ENCODE results near the gene UBE2O. TPM values are rescaled to one million over a fixed set of nuclear protein-coding genes. Genes with fewer than 3 reads are reported as not detected.

Gene UBE2O
- total RNA-seq, 1 experiment from 2014 or later: 68.9 TPM

DNA sequence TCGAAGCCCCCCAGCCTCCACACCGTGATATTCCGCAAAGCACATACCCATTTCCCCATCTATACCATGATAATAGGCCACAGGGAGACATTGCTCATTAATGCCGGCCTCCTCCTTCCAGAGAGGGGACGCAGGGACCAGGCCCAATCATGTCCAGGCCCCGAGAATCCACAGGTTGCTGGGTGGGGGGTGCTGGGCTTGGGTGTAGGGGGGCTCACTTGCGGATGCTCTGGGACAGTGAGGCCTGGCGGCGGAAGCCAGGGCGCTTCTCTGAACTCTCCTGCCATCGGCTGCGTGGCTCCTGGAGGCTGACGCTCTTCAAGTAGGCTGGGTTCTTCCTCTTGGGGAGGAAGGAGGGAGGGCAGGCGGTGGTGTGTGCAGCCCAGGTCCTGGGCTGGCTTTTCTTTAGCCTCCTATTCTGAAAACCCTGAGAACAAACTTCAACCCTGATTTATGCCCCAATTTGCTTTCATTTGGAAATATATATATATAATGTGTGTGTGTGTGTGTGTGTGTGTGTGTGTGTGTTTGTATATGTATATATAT lies 26.6 kb upstream of the UBE2O start (continued):
- TF ChIP-seq, protein P1, sequence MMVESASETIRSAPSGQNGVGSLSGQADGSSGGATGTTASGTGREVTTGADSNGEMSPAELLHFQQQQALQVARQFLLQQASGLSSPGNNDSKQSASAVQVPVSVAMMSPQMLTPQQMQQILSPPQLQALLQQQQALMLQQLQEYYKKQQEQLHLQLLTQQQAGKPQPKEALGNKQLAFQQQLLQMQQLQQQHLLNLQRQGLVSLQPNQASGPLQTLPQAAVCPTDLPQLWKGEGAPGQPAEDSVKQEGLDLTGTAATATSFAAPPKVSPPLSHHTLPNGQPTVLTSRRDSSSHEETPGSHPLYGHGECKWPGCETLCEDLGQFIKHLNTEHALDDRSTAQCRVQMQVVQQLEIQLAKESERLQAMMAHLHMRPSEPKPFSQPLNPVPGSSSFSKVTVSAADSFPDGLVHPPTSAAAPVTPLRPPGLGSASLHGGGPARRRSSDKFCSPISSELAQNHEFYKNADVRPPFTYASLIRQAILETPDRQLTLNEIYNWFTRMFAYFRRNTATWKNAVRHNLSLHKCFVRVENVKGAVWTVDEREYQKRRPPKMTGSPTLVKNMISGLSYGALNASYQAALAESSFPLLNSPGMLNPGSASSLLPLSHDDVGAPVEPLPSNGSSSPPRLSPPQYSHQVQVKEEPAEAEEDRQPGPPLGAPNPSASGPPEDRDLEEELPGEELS (CRISPR knock-in tag; IDR thresholded peaks at IDR 0.05): no peak
- no peak for TF ChIP-seq TP53 (CRISPR knock-in tag; IDR thresholded peaks at IDR 0.05)
- no peak for TF ChIP-seq TEAD1 (CRISPR knock-in tag; IDR thresholded peaks at IDR 0.05)

DNA sequence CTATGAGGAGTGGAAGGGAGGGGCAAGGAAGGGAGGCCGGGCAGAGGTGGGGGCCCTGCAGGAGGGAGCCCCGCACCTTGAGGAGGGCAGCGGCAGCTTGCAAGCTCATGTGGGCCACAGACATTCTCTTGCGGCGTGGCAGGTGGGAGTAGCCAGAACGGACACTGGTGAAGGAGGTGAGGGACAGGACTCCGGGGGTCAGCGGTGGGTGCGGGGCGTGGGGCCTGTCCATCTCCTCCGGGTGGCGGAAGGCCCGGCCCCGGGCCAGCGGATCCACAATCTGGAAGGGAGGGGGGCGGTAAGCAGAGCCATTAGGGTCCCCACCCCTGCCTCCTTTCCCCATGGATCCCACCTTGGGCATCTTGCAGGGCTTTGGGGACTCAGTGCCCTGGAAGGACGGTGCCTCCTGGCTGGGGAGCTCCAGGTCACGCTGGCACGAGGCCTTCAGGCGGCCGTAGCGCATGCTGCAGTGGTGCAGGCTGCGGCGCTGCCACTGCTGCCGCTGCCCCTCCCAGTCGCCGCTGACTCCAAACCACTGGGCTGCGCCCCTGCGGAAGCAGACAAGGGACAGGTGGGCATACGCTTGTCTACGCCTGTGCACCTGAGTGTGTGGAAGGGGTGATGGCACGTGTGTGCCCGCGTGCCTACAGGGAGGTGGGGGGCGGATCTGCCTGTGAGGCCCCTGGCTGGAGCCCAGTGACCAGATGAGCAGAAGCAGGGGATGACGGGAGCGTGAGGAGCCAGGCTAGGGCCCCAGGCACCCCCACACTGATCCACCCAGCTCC lies 26.0 kb upstream of the UBE2O start:
- Mint-ChIP-seq H3K4me1 (no peaks in the 10 kb centered on the region), H3K4me3 (no peak overlapping the region), H3K27me3 (ENCODE audit: low read depth) (no peaks in the 10 kb centered on the region), H3K27ac (no peak overlapping the region), H3K36me3 (no peaks in the 10 kb centered on the region), H3K9me3 (no peaks in the 10 kb centered on the region)
- DNase-seq (ENCODE audit: low spot score): no peak
- TF ChIP-seq, protein P2, sequence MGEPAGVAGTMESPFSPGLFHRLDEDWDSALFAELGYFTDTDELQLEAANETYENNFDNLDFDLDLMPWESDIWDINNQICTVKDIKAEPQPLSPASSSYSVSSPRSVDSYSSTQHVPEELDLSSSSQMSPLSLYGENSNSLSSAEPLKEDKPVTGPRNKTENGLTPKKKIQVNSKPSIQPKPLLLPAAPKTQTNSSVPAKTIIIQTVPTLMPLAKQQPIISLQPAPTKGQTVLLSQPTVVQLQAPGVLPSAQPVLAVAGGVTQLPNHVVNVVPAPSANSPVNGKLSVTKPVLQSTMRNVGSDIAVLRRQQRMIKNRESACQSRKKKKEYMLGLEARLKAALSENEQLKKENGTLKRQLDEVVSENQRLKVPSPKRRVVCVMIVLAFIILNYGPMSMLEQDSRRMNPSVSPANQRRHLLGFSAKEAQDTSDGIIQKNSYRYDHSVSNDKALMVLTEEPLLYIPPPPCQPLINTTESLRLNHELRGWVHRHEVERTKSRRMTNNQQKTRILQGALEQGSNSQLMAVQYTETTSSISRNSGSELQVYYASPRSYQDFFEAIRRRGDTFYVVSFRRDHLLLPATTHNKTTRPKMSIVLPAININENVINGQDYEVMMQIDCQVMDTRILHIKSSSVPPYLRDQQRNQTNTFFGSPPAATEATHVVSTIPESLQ (CRISPR knock-in tag; IDR thresholded peaks at IDR 0.05): no peak
- TF ChIP-seq ZNF219 (CRISPR knock-in tag; IDR thresholded peaks at IDR 0.05; ENCODE audit: borderline replicate concordance) (no peak), FOXJ3 (CRISPR knock-in tag; IDR thresholded peaks at IDR 0.05; ENCODE audit: borderline replicate concordance) (no peak), NFE2L1 (CRISPR knock-in tag; IDR thresholded peaks at IDR 0.05) (no peak), ZNF423 (CRISPR knock-in tag; IDR thresholded peaks at IDR 0.05) (no peak), KAT7 (CRISPR knock-in tag; IDR thresholded peaks at IDR 0.05; ENCODE audit: borderline replicate concordance) (no peak)
- TF ChIP-seq, protein P3, sequence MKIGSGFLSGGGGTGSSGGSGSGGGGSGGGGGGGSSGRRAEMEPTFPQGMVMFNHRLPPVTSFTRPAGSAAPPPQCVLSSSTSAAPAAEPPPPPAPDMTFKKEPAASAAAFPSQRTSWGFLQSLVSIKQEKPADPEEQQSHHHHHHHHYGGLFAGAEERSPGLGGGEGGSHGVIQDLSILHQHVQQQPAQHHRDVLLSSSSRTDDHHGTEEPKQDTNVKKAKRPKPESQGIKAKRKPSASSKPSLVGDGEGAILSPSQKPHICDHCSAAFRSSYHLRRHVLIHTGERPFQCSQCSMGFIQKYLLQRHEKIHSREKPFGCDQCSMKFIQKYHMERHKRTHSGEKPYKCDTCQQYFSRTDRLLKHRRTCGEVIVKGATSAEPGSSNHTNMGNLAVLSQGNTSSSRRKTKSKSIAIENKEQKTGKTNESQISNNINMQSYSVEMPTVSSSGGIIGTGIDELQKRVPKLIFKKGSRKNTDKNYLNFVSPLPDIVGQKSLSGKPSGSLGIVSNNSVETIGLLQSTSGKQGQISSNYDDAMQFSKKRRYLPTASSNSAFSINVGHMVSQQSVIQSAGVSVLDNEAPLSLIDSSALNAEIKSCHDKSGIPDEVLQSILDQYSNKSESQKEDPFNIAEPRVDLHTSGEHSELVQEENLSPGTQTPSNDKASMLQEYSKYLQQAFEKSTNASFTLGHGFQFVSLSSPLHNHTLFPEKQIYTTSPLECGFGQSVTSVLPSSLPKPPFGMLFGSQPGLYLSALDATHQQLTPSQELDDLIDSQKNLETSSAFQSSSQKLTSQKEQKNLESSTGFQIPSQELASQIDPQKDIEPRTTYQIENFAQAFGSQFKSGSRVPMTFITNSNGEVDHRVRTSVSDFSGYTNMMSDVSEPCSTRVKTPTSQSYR (CRISPR knock-in tag; IDR thresholded peaks at IDR 0.05): no peak
- ChIA-PET CTCF (interaction anchor here (2.1 kb wide), 1 partner anchor 44 kb away, joined by 8 read pairs; no protein-coding TSS in a partner anchor), POLR2A (no interaction called here)
- ATAC-seq: no peak

DNA sequence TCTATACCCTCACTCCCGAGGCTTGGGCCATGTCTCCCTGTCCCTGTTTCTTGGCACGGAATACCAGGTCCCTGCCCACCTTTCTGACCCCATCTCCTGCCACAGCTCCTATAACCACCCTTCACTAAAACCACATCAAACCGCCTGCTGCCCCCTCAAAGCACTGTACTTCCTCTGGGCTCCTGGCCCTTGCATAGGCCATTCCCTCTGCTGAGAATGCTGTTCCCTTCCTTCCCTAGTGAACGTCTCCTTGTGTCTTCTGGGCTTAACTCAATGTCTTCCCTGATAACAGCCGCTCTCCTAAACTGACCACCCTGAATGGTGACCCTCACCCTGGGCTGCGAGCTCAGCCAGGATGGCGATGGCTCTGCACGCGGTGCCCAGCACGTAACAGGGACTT lies 25.1 kb upstream of the UBE2O start:
- H3K9me3 Mint-ChIP-seq: no peaks in the 10 kb centered on the region
- no peak for ATAC-seq
- no peaks in the 10 kb centered on the region for H3K4me1 Mint-ChIP-seq
- H3K4me3 Mint-ChIP-seq: no peak overlapping the region
- no peaks in the 10 kb centered on the region for H3K36me3 Mint-ChIP-seq
- H3K27me3 Mint-ChIP-seq (ENCODE audit: low read depth): no peaks in the 10 kb centered on the region
- ChIA-PET POLR2A (no interaction called here), CTCF (interaction anchor here (1.1 to 2.1 kb wide), 2 partner anchors 15 to 45 kb away, joined by 4 to 8 read pairs; no protein-coding TSS in a partner anchor)
- no peak for TF ChIP-seq SOX15 (CRISPR knock-in tag; IDR thresholded peaks at IDR 0.05)
- TF ChIP-seq, protein P4, sequence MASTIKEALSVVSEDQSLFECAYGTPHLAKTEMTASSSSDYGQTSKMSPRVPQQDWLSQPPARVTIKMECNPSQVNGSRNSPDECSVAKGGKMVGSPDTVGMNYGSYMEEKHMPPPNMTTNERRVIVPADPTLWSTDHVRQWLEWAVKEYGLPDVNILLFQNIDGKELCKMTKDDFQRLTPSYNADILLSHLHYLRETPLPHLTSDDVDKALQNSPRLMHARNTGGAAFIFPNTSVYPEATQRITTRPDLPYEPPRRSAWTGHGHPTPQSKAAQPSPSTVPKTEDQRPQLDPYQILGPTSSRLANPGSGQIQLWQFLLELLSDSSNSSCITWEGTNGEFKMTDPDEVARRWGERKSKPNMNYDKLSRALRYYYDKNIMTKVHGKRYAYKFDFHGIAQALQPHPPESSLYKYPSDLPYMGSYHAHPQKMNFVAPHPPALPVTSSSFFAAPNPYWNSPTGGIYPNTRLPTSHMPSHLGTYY (CRISPR knock-in tag; IDR thresholded peaks at IDR 0.05): no peak
- no peak for TF ChIP-seq RELA (CRISPR knock-in tag; IDR thresholded peaks at IDR 0.05; ENCODE audit: borderline replicate concordance)
- TF ChIP-seq ZNF219 (CRISPR knock-in tag; IDR thresholded peaks at IDR 0.05; ENCODE audit: borderline replicate concordance): no peak
- no peak for TF ChIP-seq ZNF263 (CRISPR knock-in tag; IDR thresholded peaks at IDR 0.05; ENCODE audit: low read depth)
- TF ChIP-seq ESRRA (CRISPR knock-in tag; IDR thresholded peaks at IDR 0.05; ENCODE audit: borderline replicate concordance): no peak
- no peak for TF ChIP-seq ZNF232 (CRISPR knock-in tag; IDR thresholded peaks at IDR 0.05)
- TF ChIP-seq, protein P3 (CRISPR knock-in tag; IDR thresholded peaks at IDR 0.05): no peak
- TF ChIP-seq, protein P5, sequence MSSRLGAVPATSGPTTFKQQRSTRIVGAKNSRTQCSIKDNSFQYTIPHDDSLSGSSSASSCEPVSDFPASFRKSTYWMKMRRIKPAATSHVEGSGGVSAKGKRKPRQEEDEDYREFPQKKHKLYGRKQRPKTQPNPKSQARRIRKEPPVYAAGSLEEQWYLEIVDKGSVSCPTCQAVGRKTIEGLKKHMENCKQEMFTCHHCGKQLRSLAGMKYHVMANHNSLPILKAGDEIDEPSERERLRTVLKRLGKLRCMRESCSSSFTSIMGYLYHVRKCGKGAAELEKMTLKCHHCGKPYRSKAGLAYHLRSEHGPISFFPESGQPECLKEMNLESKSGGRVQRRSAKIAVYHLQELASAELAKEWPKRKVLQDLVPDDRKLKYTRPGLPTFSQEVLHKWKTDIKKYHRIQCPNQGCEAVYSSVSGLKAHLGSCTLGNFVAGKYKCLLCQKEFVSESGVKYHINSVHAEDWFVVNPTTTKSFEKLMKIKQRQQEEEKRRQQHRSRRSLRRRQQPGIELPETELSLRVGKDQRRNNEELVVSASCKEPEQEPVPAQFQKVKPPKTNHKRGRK (CRISPR knock-in tag; IDR thresholded peaks at IDR 0.05; ENCODE audit: borderline replicate concordance): no peak
- no peak for TF ChIP-seq KAT7 (CRISPR knock-in tag; IDR thresholded peaks at IDR 0.05; ENCODE audit: borderline replicate concordance)
- TF ChIP-seq FOXK1 (CRISPR knock-in tag; IDR thresholded peaks at IDR 0.05): no peak
- H3K27ac Mint-ChIP-seq: peak overlapping the region; percentile 21; the same call in 1 of the 2 replicates
- DNase-seq (ENCODE audit: low spot score): no peak
